ENCODE measurements around the gene NCCRP1. TPM values are rescaled to one million over a fixed set of nuclear protein-coding genes. Genes with fewer than 3 reads are reported as not detected.

The NCCRP1 gene
- total and polyA plus RNA-seq, 8 donors = 0.96 to 8.5 (median 3.2) TPM

DNA sequence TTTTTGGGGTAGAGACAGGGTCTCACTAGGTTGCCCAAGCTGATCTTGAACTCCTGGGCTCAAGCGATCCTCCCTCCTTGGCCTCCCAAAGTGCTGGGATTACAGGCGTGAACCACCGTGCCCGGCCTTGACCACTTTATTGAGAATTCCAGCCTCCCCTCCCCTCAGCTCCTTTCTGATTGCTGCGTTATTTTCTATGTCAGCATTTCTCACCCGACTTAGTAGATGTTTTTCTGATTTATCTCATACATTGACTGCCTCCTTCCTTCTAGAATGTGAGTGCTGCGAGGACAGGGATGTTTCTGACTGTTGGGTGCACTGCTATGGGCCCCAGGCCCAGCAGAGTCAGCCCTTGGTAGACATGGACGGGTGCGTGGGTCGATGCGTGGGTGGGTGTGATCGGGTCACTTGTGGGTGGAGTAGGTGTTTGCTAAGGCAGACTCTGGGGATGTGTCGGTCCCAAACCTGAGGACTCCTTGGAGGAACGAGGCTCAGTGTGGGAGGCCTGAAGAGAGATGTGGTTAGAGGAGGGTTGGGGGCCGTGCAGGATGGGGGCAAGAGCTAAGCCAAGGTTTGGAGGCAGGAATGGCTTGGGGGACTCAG is 34.2 kb upstream of the NCCRP1 start:
- intact Hi-C loops (cut with DNase I) = no loop called here
- Histone ChIP-seq H3K36me3 (no peaks in the 10 kb centered on the region), H3K27ac (no peak overlapping the region), H3K9me3 (no peaks in the 10 kb centered on the region), H3K4me3 (no peak overlapping the region), H3K27me3 (no peaks in the 10 kb centered on the region), H3K4me1 (peaks cover 30 to 45% (median 34%) of the 10 kb centered on the region in 3 donors)
- ATAC-seq (no peak), DNase-seq (peak in 1 of 6 donors; percentile 45), FAIRE-seq (no peak)
- WGBS, 2 donors = 63 to 69% methylated on average over 15 of the region's 15 CpGs
- no peak for TF ChIP-seq CTCF (IDR thresholded peaks at IDR 0.05)

DNA sequence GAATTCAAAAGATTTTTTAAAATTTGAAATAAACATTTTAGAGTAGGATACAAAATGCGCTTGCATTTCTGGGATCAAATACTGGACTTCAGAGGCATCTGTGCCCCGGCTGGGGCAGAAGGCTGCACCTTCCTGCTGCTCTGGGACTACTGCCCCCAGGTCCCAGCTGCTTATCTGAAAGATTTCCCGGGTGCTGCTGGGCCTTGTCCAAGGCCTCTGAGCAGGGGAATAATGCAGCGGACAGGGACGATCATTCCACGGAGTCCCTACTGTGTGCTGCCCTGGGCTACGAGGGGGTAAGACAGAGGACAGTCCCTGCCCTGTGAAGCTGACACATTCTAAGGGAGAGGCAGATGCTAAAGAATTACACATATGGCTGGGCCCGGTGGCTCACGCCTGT is 33.1 kb upstream of the NCCRP1 start:
- peak in 2 of 4 donors; percentile 34 to 50 for ATAC-seq
- 33 to 37% methylated on average over 9 of the region's 9 CpGs for WGBS, 2 donors
- H3K9me3 ChIP-seq = no peaks in the 10 kb centered on the region
- no peak overlapping the region for H3K27ac ChIP-seq
- peaks cover 35 to 49% (median 35%) of the 10 kb centered on the region in 3 donors for H3K4me1 ChIP-seq
- no peaks in the 10 kb centered on the region for H3K27me3 ChIP-seq
- no peak for TF ChIP-seq CTCF (IDR thresholded peaks at IDR 0.05)
- no peak overlapping the region for H3K4me3 ChIP-seq
- H3K36me3 ChIP-seq = no peaks in the 10 kb centered on the region
- intact Hi-C loops (cut with DNase I) = no loop called here
- peak in 4 of 6 donors; percentile 41 to 60 (median 55) for DNase-seq
- no peak for FAIRE-seq

- Histone ChIP-seq H3K27ac (no peak overlapping the region), H3K4me3 (no peak overlapping the region), H3K27me3 (no peaks in the 10 kb centered on the region), H3K36me3 (no peaks in the 10 kb centered on the region), H3K9me3 (no peaks in the 10 kb centered on the region), H3K4me1 (peaks cover 35 to 49% (median 35%) of the 10 kb centered on the region in 3 donors)
- no peak for TF ChIP-seq CTCF (IDR thresholded peaks at IDR 0.05)
- 68 to 81% methylated on average over 6 of the region's 6 CpGs for WGBS, 2 donors
- DNase-seq (peak in 1 of 6 donors; percentile 11), FAIRE-seq (no peak), ATAC-seq (no peak)
- intact Hi-C loops (cut with DNase I) = no loop called here
Measured at GRCh38 chr19:39164289-39164688, 32.5 kb upstream of the NCCRP1 start.

- ATAC-seq = no peak
- no peak for FAIRE-seq
- intact Hi-C loops (cut with DNase I) = no loop called here
- no peak overlapping the region for H3K4me3 ChIP-seq
- H3K9me3 ChIP-seq = no peaks in the 10 kb centered on the region
- no peaks in the 10 kb centered on the region for H3K27me3 ChIP-seq
- peaks cover 32 to 40% (median 33%) of the 10 kb centered on the region in 3 donors for H3K4me1 ChIP-seq
- TF ChIP-seq CTCF (IDR thresholded peaks at IDR 0.05) = no peak
- WGBS, 2 donors = 93 to 95% methylated on average over 7 of the region's 7 CpGs
- H3K36me3 ChIP-seq = peaks cover 0 to 9% (median 0%) of the 10 kb centered on the region in 3 donors
- peak overlapping the region in 1 of 4 donors; percentile 65 for H3K27ac ChIP-seq
- DNase-seq = no peak
Measured at GRCh38 chr19:39165857-39166256, 30.9 kb upstream of the NCCRP1 start.

Data from pancreas (tissue), 10 donors.